ENCODE results near the gene TACSTD2.

DNA sequence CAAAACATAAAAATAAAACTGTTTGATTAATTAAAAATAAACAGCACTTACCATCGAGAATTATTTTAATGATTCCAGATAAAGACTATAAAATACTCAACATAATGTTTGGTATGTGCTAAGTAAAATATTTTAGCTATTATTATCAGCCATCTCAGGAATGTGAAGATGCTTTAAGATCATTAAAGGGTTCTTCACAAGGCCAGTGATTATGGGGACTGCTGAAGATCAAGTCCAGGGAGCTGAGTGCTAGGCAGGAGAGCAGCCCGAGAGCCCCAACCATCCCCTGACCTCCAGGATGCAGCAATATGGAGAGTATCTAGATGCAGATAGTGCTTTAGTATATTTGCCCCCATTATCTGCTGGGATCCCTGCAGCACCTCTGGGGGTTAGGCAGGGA is 4.6 kb upstream of the TACSTD2 start:
- TF ChIP-seq, protein P1, sequence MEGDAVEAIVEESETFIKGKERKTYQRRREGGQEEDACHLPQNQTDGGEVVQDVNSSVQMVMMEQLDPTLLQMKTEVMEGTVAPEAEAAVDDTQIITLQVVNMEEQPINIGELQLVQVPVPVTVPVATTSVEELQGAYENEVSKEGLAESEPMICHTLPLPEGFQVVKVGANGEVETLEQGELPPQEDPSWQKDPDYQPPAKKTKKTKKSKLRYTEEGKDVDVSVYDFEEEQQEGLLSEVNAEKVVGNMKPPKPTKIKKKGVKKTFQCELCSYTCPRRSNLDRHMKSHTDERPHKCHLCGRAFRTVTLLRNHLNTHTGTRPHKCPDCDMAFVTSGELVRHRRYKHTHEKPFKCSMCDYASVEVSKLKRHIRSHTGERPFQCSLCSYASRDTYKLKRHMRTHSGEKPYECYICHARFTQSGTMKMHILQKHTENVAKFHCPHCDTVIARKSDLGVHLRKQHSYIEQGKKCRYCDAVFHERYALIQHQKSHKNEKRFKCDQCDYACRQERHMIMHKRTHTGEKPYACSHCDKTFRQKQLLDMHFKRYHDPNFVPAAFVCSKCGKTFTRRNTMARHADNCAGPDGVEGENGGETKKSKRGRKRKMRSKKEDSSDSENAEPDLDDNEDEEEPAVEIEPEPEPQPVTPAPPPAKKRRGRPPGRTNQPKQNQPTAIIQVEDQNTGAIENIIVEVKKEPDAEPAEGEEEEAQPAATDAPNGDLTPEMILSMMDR (optimal IDR thresholded peaks at IDR 0.05 in 1 of 3, IDR thresholded peaks at IDR 0.05 in 1 of 3, conservative IDR thresholded peaks at IDR 0.05 in 1 of 3; ENCODE audit: extremely low read depth in 1 of 3, insufficient read depth in 2 of 3, low read length in 3 of 3), result no peak
- no peak for TF ChIP-seq EZH2 (IDR thresholded peaks at IDR 0.05; ENCODE audit: low read length)

Data from keratinocyte (primary cell).